Neuronal stem cell (in vitro differentiated cells): Measurements from ENCODE around the gene RIN3.
A peak's percentile ranks its signal among the peaks of the same experiment; 100 is the strongest.

Source experiments
- DNase-seq: peaks from one replicate; pipeline ENCODE4 v3.0.0-alpha.2; 2013; ENCODE audit warnings: low spot score
- H2AFZ ChIP-seq: one replicate; pipeline ENCODE4 v1.6.1; 2013; ENCODE audit warnings: mild to moderate bottlenecking, low read length, inconsistent platforms
- H2AK5ac ChIP-seq: 2 replicates; pipeline ENCODE4 v1.6.1; 2013; ENCODE audit warnings: low read depth, mild to moderate bottlenecking, inconsistent platforms, low read length, moderate library complexity, mixed read lengths
- H2BK120ac ChIP-seq: 2 replicates; pipeline ENCODE4 v1.6.1; 2013; ENCODE audit warnings: low read depth, mild to moderate bottlenecking, inconsistent platforms, low read length, moderate library complexity, mixed read lengths
- H2BK12ac ChIP-seq: one replicate; pipeline ENCODE4 v1.6.1; 2013; ENCODE audit warnings: low read length, inconsistent platforms
- H2BK15ac ChIP-seq: 2 replicates; pipeline ENCODE4 v1.6.1; 2013; ENCODE audit warnings: mild to moderate bottlenecking, low read length, inconsistent platforms, mixed read lengths
- H2BK5ac ChIP-seq: one replicate; pipeline ENCODE4 v1.6.1; 2013; ENCODE audit warnings: inconsistent platforms, mild to moderate bottlenecking, low read length, moderate library complexity
- H3K14ac ChIP-seq: one replicate; pipeline ENCODE4 v1.6.1; 2013; ENCODE audit warnings: low read length, inconsistent platforms
- H3K18ac ChIP-seq: 2 replicates; pipeline ENCODE4 v1.6.1; 2013; ENCODE audit warnings: low read length, inconsistent platforms
- H3K23ac ChIP-seq: 2 replicates; pipeline ENCODE4 v1.6.1; 2013; ENCODE audit warnings: low read depth, mild to moderate bottlenecking, mixed read lengths, low read length, inconsistent platforms; ENCODE audit not compliant: poor library complexity
- H3K27ac ChIP-seq: replicated peaks from 3 replicates; pipeline ENCODE4 v1.5.1; 2013; ENCODE audit warnings: low read length, inconsistent platforms
- H3K27me3 ChIP-seq, 3 experiments: 2 replicates each; pipeline ENCODE4 v1.6.1; 2013; ENCODE audit warnings: low read length in 3 of 3, mild to moderate bottlenecking in 2 of 3, inconsistent platforms in 1 of 3, low read depth in 1 of 3, mixed read lengths in 1 of 3, moderate library complexity in 1 of 3; ENCODE audit not compliant: control insufficient read depth in 3 of 3, insufficient read depth in 3 of 3
- H3K36me3 ChIP-seq, 2 donors: replicated peaks in 1 of 2; 2 replicates each; pipeline ENCODE4 v1.6.1; 2013; ENCODE audit warnings: low read length in 2 of 2; ENCODE audit not compliant: control insufficient read depth in 2 of 2, insufficient read depth in 2 of 2
- H3K4ac ChIP-seq: 2 replicates; pipeline ENCODE4 v1.6.1; 2013; ENCODE audit warnings: inconsistent platforms, mild to moderate bottlenecking, low read length, moderate library complexity
- H3K4me1 ChIP-seq, 2 donors: 1 replicate in 1 of 2; 2 replicates in 1 of 2; pipeline ENCODE4 v1.6.1; 2013; ENCODE audit warnings: low read length in 2 of 2, low read depth in 1 of 2; ENCODE audit not compliant: control insufficient read depth in 2 of 2, insufficient read depth in 1 of 2
- H3K4me2 ChIP-seq: one replicate; pipeline ENCODE4 v1.6.1; 2013; ENCODE audit warnings: mild to moderate bottlenecking, low read length, inconsistent platforms; ENCODE audit not compliant: insufficient read depth, poor library complexity, severe bottlenecking
- H3K4me3 ChIP-seq, 2 donors: 2 replicates each; pipeline ENCODE4 v1.5.1; 2013; ENCODE audit warnings: low read length in 2 of 2, mild to moderate bottlenecking in 2 of 2, inconsistent platforms in 1 of 2, moderate library complexity in 1 of 2
- H3K79me1 ChIP-seq: one replicate; pipeline ENCODE4 v1.6.1; 2013; ENCODE audit warnings: low read depth, mild to moderate bottlenecking, inconsistent platforms, low read length, moderate library complexity
- H3K9ac ChIP-seq: one replicate; pipeline ENCODE4 v1.6.1; 2013; ENCODE audit warnings: mild to moderate bottlenecking, low read depth, low read length, inconsistent platforms; ENCODE audit not compliant: poor library complexity
- H3K9me3 ChIP-seq, 2 donors: replicated peaks in 1 of 2; 2 replicates each; pipeline versions ENCODE3 to v1.6.1; 2013; ENCODE audit warnings: low read length in 2 of 2, mild to moderate bottlenecking in 2 of 2, inconsistent platforms in 1 of 2, low read depth in 1 of 2, mixed read lengths in 1 of 2, moderate library complexity in 1 of 2; ENCODE audit not compliant: control insufficient read depth in 2 of 2, insufficient read depth in 1 of 2
- H4K8ac ChIP-seq: one replicate; pipeline ENCODE4 v1.6.1; 2013; ENCODE audit warnings: low read depth, mild to moderate bottlenecking, inconsistent platforms, low read length, moderate library complexity
- H4K91ac ChIP-seq: one replicate; pipeline ENCODE4 v1.6.1; 2013; ENCODE audit warnings: low read length, low read depth, mild to moderate bottlenecking, inconsistent platforms; ENCODE audit not compliant: poor library complexity
- WGBS, 2 donors: extraction: QIAGEN DNeasy Blood & Tissue Kit; methylation state at CpG; one replicate each; pipeline ENCODE4 v1.1.7; 2013; ENCODE audit warnings: missing lambda C conversion rate in 2 of 2, mixed read lengths in 1 of 2; ENCODE audit not compliant: insufficient read length in 2 of 2, insufficient replicate concordance in 1 of 2; ENCODE audit errors: extremely low coverage in 2 of 2; 5-methylcytosine and 5-hydroxymethylcytosine counted together

RIN3 gene

GRCh38 chr14:92632546-92633273 is 119.1 kb downstream of the RIN3 start:
- no peak overlapping the region for H4K91ac ChIP-seq
- no peak overlapping the region for H2BK15ac ChIP-seq
- WGBS, 2 donors = no CpG with 5 or more reads among the region's 15 CpGs
- no peak overlapping the region for H3K9ac ChIP-seq
- no peak overlapping the region for H3K4ac ChIP-seq
- H3K79me1 ChIP-seq = peaks cover 2% of the 10 kb centered on the region
- no peak overlapping the region for H2BK120ac ChIP-seq
- no peak for DNase-seq
- no peaks in the 10 kb centered on the region for H3K36me3 ChIP-seq
- H3K14ac ChIP-seq = no peak overlapping the region
- no peak overlapping the region for H2AK5ac ChIP-seq
- no peak overlapping the region for H3K18ac ChIP-seq
- H3K4me3 ChIP-seq = no peak overlapping the region
- no peak overlapping the region for H3K27ac ChIP-seq
- no peaks in the 10 kb centered on the region for H3K27me3 ChIP-seq
- H2BK5ac ChIP-seq = no peak overlapping the region
- peak overlapping the region; percentile 8 for H3K23ac ChIP-seq
- H3K9me3 ChIP-seq = peaks cover 2 to 5% of the 10 kb centered on the region in 2 donors
- no peak overlapping the region for H4K8ac ChIP-seq
- peaks cover 5 to 6% of the 10 kb centered on the region in 2 donors for H3K4me1 ChIP-seq
- no peak overlapping the region for H3K4me2 ChIP-seq
- H2BK12ac ChIP-seq = no peak overlapping the region
- H2AFZ ChIP-seq = no peak overlapping the region

- H2AFZ ChIP-seq = no peak overlapping the region
- no peak overlapping the region for H3K27ac ChIP-seq
- H3K23ac ChIP-seq = peak overlapping the region; percentile 8
- DNase-seq = no peak
- H2BK5ac ChIP-seq = no peak overlapping the region
- H3K4me3 ChIP-seq = no peak overlapping the region
- H2AK5ac ChIP-seq = no peak overlapping the region
- H4K8ac ChIP-seq = no peak overlapping the region
- H2BK12ac ChIP-seq = no peak overlapping the region
- H3K18ac ChIP-seq = no peak overlapping the region
- H3K9ac ChIP-seq = no peak overlapping the region
- H3K36me3 ChIP-seq = no peaks in the 10 kb centered on the region
- no peaks in the 10 kb centered on the region for H3K27me3 ChIP-seq
- H2BK120ac ChIP-seq = no peak overlapping the region
- no peak overlapping the region for H4K91ac ChIP-seq
- H3K4ac ChIP-seq = no peak overlapping the region
- H3K79me1 ChIP-seq = peaks cover 2% of the 10 kb centered on the region
- no CpG with 5 or more reads among the region's 5 CpGs for WGBS, 2 donors
- H3K4me2 ChIP-seq = no peak overlapping the region
- no peaks in the 10 kb centered on the region for H3K9me3 ChIP-seq
- H3K14ac ChIP-seq = no peak overlapping the region
- H3K4me1 ChIP-seq = peaks cover 6 to 7% of the 10 kb centered on the region in 2 donors
- no peak overlapping the region for H2BK15ac ChIP-seq
Observed at GRCh38 chr14:92633274-92633616, 119.7 kb downstream of the RIN3 start.

- Histone ChIP-seq H3K4ac (no peak overlapping the region), H2BK12ac (no peak overlapping the region), H3K9ac (no peak overlapping the region), H3K18ac (no peak overlapping the region), H3K36me3 (no peaks in the 10 kb centered on the region), H2BK120ac (no peak overlapping the region), H3K27ac (no peak overlapping the region), H3K79me1 (peaks cover 2% of the 10 kb centered on the region), H3K4me2 (no peak overlapping the region), H3K14ac (no peak overlapping the region), H3K23ac (no peak overlapping the region), H3K9me3 (no peaks in the 10 kb centered on the region), H2AFZ (no peak overlapping the region), H3K27me3 (no peaks in the 10 kb centered on the region), H2BK5ac (no peak overlapping the region), H4K8ac (no peak overlapping the region), H4K91ac (no peak overlapping the region), H2BK15ac (no peak overlapping the region), H3K4me3 (no peak overlapping the region), H2AK5ac (no peak overlapping the region), H3K4me1 (peaks cover 6 to 7% of the 10 kb centered on the region in 2 donors)
- DNase-seq = no peak
Observed at GRCh38 chr14:92633724-92634123, 120.1 kb downstream of the RIN3 start.

- no peaks in the 10 kb centered on the region for H3K27me3 ChIP-seq
- no peak overlapping the region for H3K23ac ChIP-seq
- no peak overlapping the region for H3K18ac ChIP-seq
- H3K14ac ChIP-seq = no peak overlapping the region
- no peaks in the 10 kb centered on the region for H3K36me3 ChIP-seq
- no peak overlapping the region for H2BK12ac ChIP-seq
- H3K27ac ChIP-seq = no peak overlapping the region
- no peaks in the 10 kb centered on the region for H3K9me3 ChIP-seq
- no peak overlapping the region for H4K91ac ChIP-seq
- H2AFZ ChIP-seq = no peak overlapping the region
- no peak overlapping the region for H2AK5ac ChIP-seq
- no peak overlapping the region for H4K8ac ChIP-seq
- no peak overlapping the region for H3K9ac ChIP-seq
- peaks cover 6 to 7% of the 10 kb centered on the region in 2 donors for H3K4me1 ChIP-seq
- no peak overlapping the region for H2BK120ac ChIP-seq
- H3K4me3 ChIP-seq = no peak overlapping the region
- H3K4ac ChIP-seq = no peak overlapping the region
- no peak overlapping the region for H3K4me2 ChIP-seq
- H2BK5ac ChIP-seq = no peak overlapping the region
- peaks cover 2% of the 10 kb centered on the region for H3K79me1 ChIP-seq
- no CpG with 5 or more reads among the region's 4 CpGs for WGBS, 2 donors
- no peak overlapping the region for H2BK15ac ChIP-seq
- no peak for DNase-seq
Observed at GRCh38 chr14:92635031-92635430, 121.5 kb downstream of the RIN3 start.
